PC-3 (cell line): ENCODE results near the gene DSN1.

Source experiments
- EZH2 ChIP-seq: fragments of 300-600 bp; sonication (generic); IDR thresholded peaks from one replicate; pipeline ENCODE4 v1.6.1; 2017; ENCODE audit warnings: antibody characterized with exemption, mild to moderate bottlenecking, low read length; ENCODE audit not compliant: unreplicated experiment
- EZH2phosphoT487 ChIP-seq: fragments of 300-600 bp; sonication (generic); IDR thresholded peaks from 2 replicates; pipeline ENCODE4 v1.6.1; 2018; ENCODE audit warnings: mild to moderate bottlenecking, antibody characterized with exemption, low read length, borderline replicate concordance
- TF ChIP-seq, protein P1 (sequence below): fragments of 300-600 bp; sonication (generic); conservative IDR thresholded peaks from 2 replicates; pipeline ENCODE4 v1.5.1; 2017; ENCODE audit warnings: antibody characterized with exemption, low read depth, mild to moderate bottlenecking, low read length

DNA sequence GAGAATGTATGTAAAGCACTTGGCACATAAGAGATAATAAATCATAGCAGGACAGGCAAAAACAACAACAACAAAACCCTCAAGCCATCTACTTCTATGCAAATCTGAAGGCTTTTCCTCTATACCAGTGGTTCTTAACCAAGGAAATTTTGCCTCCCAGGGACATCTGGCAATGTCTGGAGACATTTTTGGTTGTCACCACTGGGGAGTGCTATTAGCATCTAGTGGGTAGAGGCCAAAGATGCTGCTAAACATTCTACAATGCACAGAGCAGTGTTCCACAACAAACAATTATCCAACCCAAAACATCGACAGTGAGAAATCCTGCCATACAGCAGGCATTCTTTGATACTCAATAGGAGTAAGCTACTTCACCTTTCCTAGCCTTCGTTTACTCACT lies 55.9 kb downstream of the DSN1 start:
- TF ChIP-seq, protein P1, sequence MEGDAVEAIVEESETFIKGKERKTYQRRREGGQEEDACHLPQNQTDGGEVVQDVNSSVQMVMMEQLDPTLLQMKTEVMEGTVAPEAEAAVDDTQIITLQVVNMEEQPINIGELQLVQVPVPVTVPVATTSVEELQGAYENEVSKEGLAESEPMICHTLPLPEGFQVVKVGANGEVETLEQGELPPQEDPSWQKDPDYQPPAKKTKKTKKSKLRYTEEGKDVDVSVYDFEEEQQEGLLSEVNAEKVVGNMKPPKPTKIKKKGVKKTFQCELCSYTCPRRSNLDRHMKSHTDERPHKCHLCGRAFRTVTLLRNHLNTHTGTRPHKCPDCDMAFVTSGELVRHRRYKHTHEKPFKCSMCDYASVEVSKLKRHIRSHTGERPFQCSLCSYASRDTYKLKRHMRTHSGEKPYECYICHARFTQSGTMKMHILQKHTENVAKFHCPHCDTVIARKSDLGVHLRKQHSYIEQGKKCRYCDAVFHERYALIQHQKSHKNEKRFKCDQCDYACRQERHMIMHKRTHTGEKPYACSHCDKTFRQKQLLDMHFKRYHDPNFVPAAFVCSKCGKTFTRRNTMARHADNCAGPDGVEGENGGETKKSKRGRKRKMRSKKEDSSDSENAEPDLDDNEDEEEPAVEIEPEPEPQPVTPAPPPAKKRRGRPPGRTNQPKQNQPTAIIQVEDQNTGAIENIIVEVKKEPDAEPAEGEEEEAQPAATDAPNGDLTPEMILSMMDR, result peak; percentile 65
- TF ChIP-seq EZH2, result no peak
- no peak for TF ChIP-seq EZH2phosphoT487
